Natural killer cell (primary cell): ENCODE data around the gene LIN7A. TPM values are rescaled to one million over a fixed set of nuclear protein-coding genes. Genes with fewer than 3 reads are reported as not detected.

ENCODE experiments used
- ATAC-seq, 3 donors: fragments of 150-1000 bp in 2 of 3; fragments of 200-7000 bp in 1 of 3; cut with Tn5 transposase; 1 replicate in 1 of 3; 2 replicates in 2 of 3; pipeline ENCODE4 v1.10.0; 2021; ENCODE audit warnings: mild to moderate bottlenecking in 2 of 3, moderate library complexity in 2 of 3
- DNase-seq, 2 donors: peaks; one replicate each; pipeline versions ENCODE4 v3.0.0 to v3.0.0-alpha.2; 2013 to 2021; ENCODE audit warnings: mixed read lengths in 1 of 2
- H3K27ac ChIP-seq: one replicate; pipeline ENCODE4 v1.5.1; 2013; ENCODE audit warnings: mild to moderate bottlenecking, low read length
- H3K27me3 ChIP-seq: one replicate; pipeline ENCODE4 v1.6.1; 2013; ENCODE audit warnings: low read length; ENCODE audit not compliant: control insufficient read depth, insufficient read depth
- H3K36me3 ChIP-seq: one replicate; pipeline ENCODE4 v1.6.1; 2013; ENCODE audit warnings: low read length; ENCODE audit not compliant: control insufficient read depth, insufficient read depth
- H3K4me1 ChIP-seq: one replicate; pipeline ENCODE4 v1.6.1; 2013; ENCODE audit warnings: low read length; ENCODE audit not compliant: control insufficient read depth, insufficient read depth
- H3K4me3 ChIP-seq: one replicate; pipeline ENCODE4 v1.5.1; 2013; ENCODE audit warnings: low read length
- H3K9me3 ChIP-seq: one replicate; pipeline ENCODE4 v1.6.1; 2013; ENCODE audit warnings: low read length; ENCODE audit not compliant: control insufficient read depth, insufficient read depth
- H3K27ac Mint-ChIP-seq, 2 donors: one replicate each; pipeline ENCODE4 v1.8.0; 2022; ENCODE audit warnings: mild to moderate bottlenecking in 2 of 2, mixed read lengths in 2 of 2, moderate library complexity in 1 of 2
- H3K27me3 Mint-ChIP-seq, 2 donors: one replicate each; pipeline ENCODE4 v1.8.0; 2022; ENCODE audit warnings: low read depth in 2 of 2, mixed read lengths in 2 of 2
- H3K36me3 Mint-ChIP-seq: one replicate; pipeline ENCODE4 v1.8.0; 2022; ENCODE audit warnings: mixed read lengths
- H3K4me1 Mint-ChIP-seq, 2 donors: one replicate each; pipeline ENCODE4 v1.8.0; 2022; ENCODE audit warnings: mixed read lengths in 2 of 2
- H3K4me3 Mint-ChIP-seq: one replicate; pipeline ENCODE4 v1.8.0; 2022; ENCODE audit warnings: mild to moderate bottlenecking, moderate library complexity, mixed read lengths
- H3K9me3 Mint-ChIP-seq, 2 donors: one replicate each; pipeline ENCODE4 v1.8.0; 2022; ENCODE audit warnings: mixed read lengths in 2 of 2
- WGBS: methylation state at CpG from one replicate; pipeline ENCODE4 v1.1.7; 2013; ENCODE audit warnings: missing lambda C conversion rate; ENCODE audit not compliant: insufficient coverage; 5-methylcytosine and 5-hydroxymethylcytosine counted together
- intact Hi-C: fragments of 100-400 bp; cut with micrococcal nuclease; formaldehyde crosslinking; loops from one replicate; pipeline ENCODE4 v1.14.2; 2022
- total RNA-seq, 4 donors: library from RNA; stranded (reverse); fragments of 120-200 nt in 1 of 4; gene quantifications; one replicate each; pipeline versions ENCODE4 v1.2.3 to v1.2.4, GENCODE V29; 2013 to 2022
- TF ChIP-seq, protein P1 (sequence below): fragments of 200-600 bp; IDR thresholded peaks from one replicate; pipeline ENCODE4 v1.8.0; 2022; ENCODE audit warnings: antibody characterized with exemption

LIN7A gene
- total RNA-seq, 3 donors from 2014 or later (not counting 1 experiment from before 2014, with no cell fraction given) = 0.12 to 14.9 (median 0.27) TPM

DNA sequence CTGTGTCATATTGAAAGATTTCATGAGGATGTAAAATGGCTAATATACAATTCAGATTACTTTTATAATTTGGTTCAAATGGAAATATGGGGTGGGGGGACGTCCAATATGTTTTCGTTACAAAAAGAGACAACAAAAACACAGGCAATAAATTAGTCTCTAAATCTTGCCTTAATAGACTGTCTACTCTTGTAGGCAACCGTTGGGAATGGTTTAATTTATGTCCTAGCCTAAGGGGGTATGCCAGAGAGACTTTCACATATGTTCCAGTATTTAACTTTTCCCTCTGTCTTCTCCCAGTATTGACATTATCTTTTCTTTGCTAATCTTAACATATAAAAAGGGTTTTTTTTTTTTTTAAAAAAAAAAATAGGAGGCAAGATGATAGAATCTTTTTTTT lies 41.5 kb upstream of the LIN7A start:
- Mint-ChIP-seq H3K27ac (no peak overlapping the region), H3K27me3 (no peaks in the 10 kb centered on the region), H3K4me1 (no peaks in the 10 kb centered on the region), H3K4me3 (no peak overlapping the region), H3K9me3 (peaks cover 9 to 11% of the 10 kb centered on the region in 2 donors), H3K36me3 (no peaks in the 10 kb centered on the region)
- H3K4me1 ChIP-seq = no peaks in the 10 kb centered on the region
- H3K36me3 ChIP-seq = no peaks in the 10 kb centered on the region
- no peak for ATAC-seq
- no peak overlapping the region for H3K27ac ChIP-seq
- no peaks in the 10 kb centered on the region for H3K27me3 ChIP-seq
- DNase-seq = no peak
- no peak overlapping the region for H3K4me3 ChIP-seq
- TF ChIP-seq, protein P1, sequence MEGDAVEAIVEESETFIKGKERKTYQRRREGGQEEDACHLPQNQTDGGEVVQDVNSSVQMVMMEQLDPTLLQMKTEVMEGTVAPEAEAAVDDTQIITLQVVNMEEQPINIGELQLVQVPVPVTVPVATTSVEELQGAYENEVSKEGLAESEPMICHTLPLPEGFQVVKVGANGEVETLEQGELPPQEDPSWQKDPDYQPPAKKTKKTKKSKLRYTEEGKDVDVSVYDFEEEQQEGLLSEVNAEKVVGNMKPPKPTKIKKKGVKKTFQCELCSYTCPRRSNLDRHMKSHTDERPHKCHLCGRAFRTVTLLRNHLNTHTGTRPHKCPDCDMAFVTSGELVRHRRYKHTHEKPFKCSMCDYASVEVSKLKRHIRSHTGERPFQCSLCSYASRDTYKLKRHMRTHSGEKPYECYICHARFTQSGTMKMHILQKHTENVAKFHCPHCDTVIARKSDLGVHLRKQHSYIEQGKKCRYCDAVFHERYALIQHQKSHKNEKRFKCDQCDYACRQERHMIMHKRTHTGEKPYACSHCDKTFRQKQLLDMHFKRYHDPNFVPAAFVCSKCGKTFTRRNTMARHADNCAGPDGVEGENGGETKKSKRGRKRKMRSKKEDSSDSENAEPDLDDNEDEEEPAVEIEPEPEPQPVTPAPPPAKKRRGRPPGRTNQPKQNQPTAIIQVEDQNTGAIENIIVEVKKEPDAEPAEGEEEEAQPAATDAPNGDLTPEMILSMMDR = no peak
- intact Hi-C loops = no loop called here
- WGBS = no CpG with 5 or more reads among the region's 3 CpGs
- no peaks in the 10 kb centered on the region for H3K9me3 ChIP-seq

DNA sequence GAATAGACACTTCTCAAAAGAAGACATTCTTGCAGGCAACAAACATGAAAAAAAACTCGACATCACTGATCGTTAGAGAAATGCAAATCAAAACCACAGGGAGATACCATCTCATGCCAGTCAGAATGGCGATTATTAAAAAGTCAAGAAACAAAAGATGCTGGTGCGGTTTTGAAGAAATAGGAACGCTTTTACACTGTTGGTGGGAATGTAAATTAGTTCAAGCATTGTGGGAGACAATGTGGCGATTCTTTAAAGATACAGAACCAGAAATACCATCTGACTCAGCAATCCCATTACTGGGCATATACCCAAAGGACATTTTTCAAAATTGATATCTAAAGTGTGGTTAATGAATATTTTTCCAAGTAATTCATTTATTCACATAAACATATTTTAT lies 39.6 kb upstream of the LIN7A start:
- no peak overlapping the region for H3K27ac Mint-ChIP-seq
- H3K27me3 Mint-ChIP-seq = no peaks in the 10 kb centered on the region
- Histone ChIP-seq H3K27ac (no peak overlapping the region), H3K4me3 (no peak overlapping the region), H3K4me1 (no peaks in the 10 kb centered on the region), H3K36me3 (no peaks in the 10 kb centered on the region), H3K27me3 (no peaks in the 10 kb centered on the region), H3K9me3 (no peaks in the 10 kb centered on the region)
- TF ChIP-seq, protein P1 = no peak
- ATAC-seq = no peak
- H3K36me3 Mint-ChIP-seq = no peaks in the 10 kb centered on the region
- H3K9me3 Mint-ChIP-seq = peaks cover 2 to 8% of the 10 kb centered on the region in 2 donors
- intact Hi-C loops = no loop called here
- H3K4me3 Mint-ChIP-seq = no peak overlapping the region
- WGBS = 42% methylated on average over 5 of the region's 6 CpGs
- DNase-seq = no peak
- H3K4me1 Mint-ChIP-seq = no peaks in the 10 kb centered on the region

DNA sequence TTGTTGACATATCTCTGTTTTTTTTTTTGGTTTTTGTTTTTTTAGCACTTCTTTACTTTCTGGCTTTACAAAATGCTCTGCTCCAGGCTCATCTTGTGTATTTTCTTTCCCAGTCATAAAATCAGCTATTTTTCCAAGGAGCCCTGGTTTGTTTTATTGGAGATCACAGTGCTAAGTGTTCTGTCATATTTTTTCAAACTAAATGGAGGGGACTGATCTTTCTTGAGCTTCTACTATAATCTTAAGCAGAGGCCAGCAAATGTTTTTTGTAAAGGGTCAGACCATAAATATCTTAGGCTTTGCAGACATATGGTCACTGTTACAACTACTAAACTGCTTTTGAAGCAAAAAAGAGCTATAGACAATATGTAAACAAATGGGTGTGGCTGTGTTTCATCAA lies 30.6 kb upstream of the LIN7A start:
- Mint-ChIP-seq H3K36me3 (no peaks in the 10 kb centered on the region), H3K27me3 (no peaks in the 10 kb centered on the region), H3K4me1 (no peaks in the 10 kb centered on the region), H3K9me3 (peaks cover 2 to 6% of the 10 kb centered on the region in 2 donors), H3K27ac (no peak overlapping the region), H3K4me3 (no peak overlapping the region)
- H3K4me3 ChIP-seq = no peak overlapping the region
- no peaks in the 10 kb centered on the region for H3K36me3 ChIP-seq
- no peak overlapping the region for H3K27ac ChIP-seq
- no peaks in the 10 kb centered on the region for H3K4me1 ChIP-seq
- intact Hi-C loops = no loop called here
- no peaks in the 10 kb centered on the region for H3K9me3 ChIP-seq
- no peak for DNase-seq
- TF ChIP-seq, protein P1 = no peak
- ATAC-seq = no peak
- no peaks in the 10 kb centered on the region for H3K27me3 ChIP-seq

DNA sequence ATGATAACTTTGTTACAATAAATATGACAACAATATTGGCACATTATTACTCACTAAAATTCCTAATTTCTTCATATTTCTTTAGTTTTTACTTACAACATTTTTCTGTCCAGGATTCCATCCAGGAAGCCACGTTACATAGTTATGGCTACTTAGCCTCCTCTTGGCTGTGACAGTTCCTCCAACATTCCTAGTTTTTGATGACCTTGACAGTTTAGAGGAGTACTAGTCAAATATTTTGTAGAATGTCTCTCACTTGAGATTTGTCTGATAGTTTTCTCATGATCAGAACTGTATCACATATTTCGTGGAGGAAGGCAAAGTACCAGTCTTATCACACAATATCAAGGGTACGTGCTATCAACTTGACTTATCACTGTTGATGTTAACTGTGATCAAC lies 29.8 kb upstream of the LIN7A start:
- ATAC-seq = no peak
- TF ChIP-seq, protein P1 = no peak
- no peak for DNase-seq
- Mint-ChIP-seq H3K27me3 (no peaks in the 10 kb centered on the region), H3K9me3 (peaks cover 4 to 6% of the 10 kb centered on the region in 2 donors), H3K4me3 (no peak overlapping the region), H3K36me3 (no peaks in the 10 kb centered on the region), H3K4me1 (no peaks in the 10 kb centered on the region), H3K27ac (no peak overlapping the region)
- H3K27me3 ChIP-seq = no peaks in the 10 kb centered on the region
- no peak overlapping the region for H3K27ac ChIP-seq
- WGBS = 71% methylated on average over 1 of the region's 3 CpGs
- intact Hi-C loops = no loop called here
- no peaks in the 10 kb centered on the region for H3K4me1 ChIP-seq
- H3K9me3 ChIP-seq = no peaks in the 10 kb centered on the region
- no peak overlapping the region for H3K4me3 ChIP-seq
- no peaks in the 10 kb centered on the region for H3K36me3 ChIP-seq
